SU-DHL-6 (cell line): ENCODE measurements around the gene ATP9A.

Source experiments
- EZH2phosphoT487 ChIP-seq: fragments of 200-600 bp; sonication (generic), shearing (Covaris generic); conservative IDR thresholded peaks from 2 replicates; pipeline ENCODE4 v1.6.1; 2018; ENCODE audit warnings: mild to moderate bottlenecking, antibody characterized with exemption, low read length, moderate library complexity, mixed read lengths
- TF ChIP-seq, protein P1 (sequence below): fragments of 200-600 bp; sonication (generic); IDR thresholded peaks from one replicate; pipeline ENCODE4 v1.5.1; 2017; ENCODE audit warnings: antibody characterized with exemption, mild to moderate bottlenecking, low read length, moderate library complexity; ENCODE audit not compliant: insufficient read depth, poor library complexity, severe bottlenecking

DNA sequence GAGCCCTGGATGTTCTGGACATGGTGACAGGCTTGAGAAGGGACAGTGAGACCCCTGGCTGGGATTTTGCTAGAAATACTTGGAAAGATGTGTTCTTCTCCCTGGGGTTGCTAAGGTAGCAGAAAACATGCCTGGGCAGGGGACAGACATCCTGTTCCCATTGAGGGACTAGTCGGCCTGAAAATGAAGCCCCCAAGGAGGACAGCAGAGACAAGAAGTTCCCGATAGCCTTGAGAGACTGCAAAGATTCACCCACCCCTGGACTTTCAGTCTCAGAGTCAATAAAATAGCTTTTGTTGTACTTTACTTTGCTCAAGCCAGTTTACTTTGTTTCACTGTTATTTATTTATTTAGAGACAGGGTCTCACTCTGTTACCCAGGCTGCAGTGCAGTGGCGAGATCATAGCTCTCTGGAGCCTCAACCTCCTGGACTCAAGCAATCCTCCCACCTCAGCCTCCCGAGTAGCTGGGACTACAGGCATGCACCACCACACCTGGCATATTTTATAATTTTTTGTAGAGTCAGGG, 28.4 kb downstream of the ATP9A start:
- TF ChIP-seq, protein P1, sequence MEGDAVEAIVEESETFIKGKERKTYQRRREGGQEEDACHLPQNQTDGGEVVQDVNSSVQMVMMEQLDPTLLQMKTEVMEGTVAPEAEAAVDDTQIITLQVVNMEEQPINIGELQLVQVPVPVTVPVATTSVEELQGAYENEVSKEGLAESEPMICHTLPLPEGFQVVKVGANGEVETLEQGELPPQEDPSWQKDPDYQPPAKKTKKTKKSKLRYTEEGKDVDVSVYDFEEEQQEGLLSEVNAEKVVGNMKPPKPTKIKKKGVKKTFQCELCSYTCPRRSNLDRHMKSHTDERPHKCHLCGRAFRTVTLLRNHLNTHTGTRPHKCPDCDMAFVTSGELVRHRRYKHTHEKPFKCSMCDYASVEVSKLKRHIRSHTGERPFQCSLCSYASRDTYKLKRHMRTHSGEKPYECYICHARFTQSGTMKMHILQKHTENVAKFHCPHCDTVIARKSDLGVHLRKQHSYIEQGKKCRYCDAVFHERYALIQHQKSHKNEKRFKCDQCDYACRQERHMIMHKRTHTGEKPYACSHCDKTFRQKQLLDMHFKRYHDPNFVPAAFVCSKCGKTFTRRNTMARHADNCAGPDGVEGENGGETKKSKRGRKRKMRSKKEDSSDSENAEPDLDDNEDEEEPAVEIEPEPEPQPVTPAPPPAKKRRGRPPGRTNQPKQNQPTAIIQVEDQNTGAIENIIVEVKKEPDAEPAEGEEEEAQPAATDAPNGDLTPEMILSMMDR: no peak
- no peak for TF ChIP-seq EZH2phosphoT487
